ENCODE data around the gene AAK1. TPM values are rescaled to one million over a fixed set of nuclear protein-coding genes. Genes with fewer than 3 reads are reported as not detected.
"Not testable (repeated sequence)": the region's sequence is repeated elsewhere in the genome, so short reads cannot be mapped to it uniquely, and the experiment has no call there.

Gene AAK1
- total and polyA plus RNA-seq, 4 donors: 10.0 to 56.2 (median 27.3) TPM

- no peaks in the 10 kb centered on the region for H3K9me3 ChIP-seq (ENCODE audit: control insufficient read depth in 4 of 4, insufficient read depth in 3 of 4, low read length in 3 of 4)
- H3K4me1 ChIP-seq (ENCODE audit: control insufficient read depth in 5 of 5, insufficient read depth in 5 of 5, low read length in 5 of 5): no peaks in the 10 kb centered on the region
- DNase-seq (no peak), ATAC-seq (ENCODE audit: insufficient read depth, low FRiP score) (no peak)
- no peak overlapping the region for H3K27ac ChIP-seq (ENCODE audit: low read depth in 1 of 2, low read length in 1 of 2)
- no peak overlapping the region for H3K9ac ChIP-seq (ENCODE audit: insufficient read depth in 1 of 2, low read length in 2 of 2)
- H3K4me3 ChIP-seq: no peak overlapping the region
- TF ChIP-seq CTCF (IDR thresholded peaks at IDR 0.05; ENCODE audit: control extremely low read depth, extremely low read depth): no peak
- peaks cover 4 to 12% (median 9%) of the 10 kb centered on the region in 4 donors for H3K36me3 ChIP-seq (ENCODE audit: control insufficient read depth in 4 of 4, insufficient read depth in 4 of 4, low read length in 4 of 4)
- 94 to 97% methylated on average over 6 of the region's 6 CpGs for WGBS, 2 donors
- H3K27me3 ChIP-seq (ENCODE audit: control insufficient read depth in 3 of 3, insufficient read depth in 3 of 3, low read length in 2 of 3): no peaks in the 10 kb centered on the region
Observed at GRCh38 chr2:69429491-69430183, 213.9 kb downstream of the AAK1 start.

GRCh38 chr2:69428981-69429380 is 214.6 kb downstream of the AAK1 start:
- Histone ChIP-seq H3K4me1 (ENCODE audit: control insufficient read depth in 5 of 5, insufficient read depth in 5 of 5, low read length in 5 of 5) (no peaks in the 10 kb centered on the region), H3K9ac (ENCODE audit: insufficient read depth in 1 of 2, low read length in 2 of 2) (no peak overlapping the region), H3K36me3 (ENCODE audit: control insufficient read depth in 4 of 4, insufficient read depth in 4 of 4, low read length in 4 of 4) (peaks cover 4 to 12% (median 9%) of the 10 kb centered on the region in 4 donors), H3K9me3 (ENCODE audit: control insufficient read depth in 4 of 4, insufficient read depth in 3 of 4, low read length in 3 of 4) (no peaks in the 10 kb centered on the region), H3K27me3 (ENCODE audit: control insufficient read depth in 3 of 3, insufficient read depth in 3 of 3, low read length in 2 of 3) (no peaks in the 10 kb centered on the region), H3K4me3 (no peak overlapping the region), H3K27ac (ENCODE audit: low read depth in 1 of 2, low read length in 1 of 2) (no peak overlapping the region)
- no peak for ATAC-seq (ENCODE audit: insufficient read depth, low FRiP score)
- peak in 2 of 3 donors; percentile 18 to 50 for DNase-seq
- 87 to 94% methylated on average over 2 of the region's 2 CpGs for WGBS, 2 donors
- no peak for TF ChIP-seq CTCF (IDR thresholded peaks at IDR 0.05; ENCODE audit: control extremely low read depth, extremely low read depth)

- Histone ChIP-seq H3K4me1 (ENCODE audit: control insufficient read depth in 5 of 5, insufficient read depth in 5 of 5, low read length in 5 of 5) (no peaks in the 10 kb centered on the region), H3K9ac (ENCODE audit: insufficient read depth in 1 of 2, low read length in 2 of 2) (no peak overlapping the region), H3K27me3 (ENCODE audit: control insufficient read depth in 3 of 3, insufficient read depth in 3 of 3, low read length in 2 of 3) (no peaks in the 10 kb centered on the region), H3K27ac (ENCODE audit: low read depth in 1 of 2, low read length in 1 of 2) (no peak overlapping the region), H3K4me3 (no peak overlapping the region), H3K9me3 (ENCODE audit: control insufficient read depth in 4 of 4, insufficient read depth in 3 of 4, low read length in 3 of 4) (no peaks in the 10 kb centered on the region), H3K36me3 (ENCODE audit: control insufficient read depth in 4 of 4, insufficient read depth in 4 of 4, low read length in 4 of 4) (peaks cover 9 to 19% (median 11%) of the 10 kb centered on the region in 4 donors)
- ATAC-seq (ENCODE audit: insufficient read depth, low FRiP score) (no peak), DNase-seq (no peak)
- TF ChIP-seq CTCF (IDR thresholded peaks at IDR 0.05; ENCODE audit: control extremely low read depth, extremely low read depth): no peak
- WGBS, 2 donors: 95 to 96% methylated on average over 2 of the region's 2 CpGs
Observed at GRCh38 chr2:69424419-69424818, 219.1 kb downstream of the AAK1 start.

GRCh38 chr2:69422198-69422597 is 221.3 kb downstream of the AAK1 start:
- H3K36me3 ChIP-seq (ENCODE audit: control insufficient read depth in 4 of 4, insufficient read depth in 4 of 4, low read length in 4 of 4): peaks cover 9 to 24% (median 14%) of the 10 kb centered on the region in 4 donors
- no peaks in the 10 kb centered on the region for H3K4me1 ChIP-seq (ENCODE audit: control insufficient read depth in 5 of 5, insufficient read depth in 5 of 5, low read length in 5 of 5)
- ATAC-seq (ENCODE audit: insufficient read depth, low FRiP score) (no peak), DNase-seq (no peak)
- TF ChIP-seq CTCF (IDR thresholded peaks at IDR 0.05; ENCODE audit: control extremely low read depth, extremely low read depth): no peak
- H3K9me3 ChIP-seq (ENCODE audit: control insufficient read depth in 4 of 4, insufficient read depth in 3 of 4, low read length in 3 of 4): no peaks in the 10 kb centered on the region
- H3K27me3 ChIP-seq (ENCODE audit: control insufficient read depth in 3 of 3, insufficient read depth in 3 of 3, low read length in 2 of 3): no peaks in the 10 kb centered on the region
- H3K9ac ChIP-seq (ENCODE audit: insufficient read depth in 1 of 2, low read length in 2 of 2): no peak overlapping the region
- no peak overlapping the region for H3K27ac ChIP-seq (ENCODE audit: low read depth in 1 of 2, low read length in 1 of 2)
- no peak overlapping the region for H3K4me3 ChIP-seq

- H3K9me3 ChIP-seq (ENCODE audit: control insufficient read depth in 4 of 4, insufficient read depth in 3 of 4, low read length in 3 of 4); H3K27me3 ChIP-seq (ENCODE audit: control insufficient read depth in 3 of 3, insufficient read depth in 3 of 3, low read length in 2 of 3); H3K27ac ChIP-seq (ENCODE audit: low read depth in 1 of 2, low read length in 1 of 2); H3K4me3 ChIP-seq; ATAC-seq (ENCODE audit: insufficient read depth, low FRiP score); H3K4me1 ChIP-seq (ENCODE audit: control insufficient read depth in 5 of 5, insufficient read depth in 5 of 5, low read length in 5 of 5); DNase-seq; H3K9ac ChIP-seq (ENCODE audit: insufficient read depth in 1 of 2, low read length in 2 of 2): not testable (repeated sequence)
- 82 to 88% methylated on average over 7 of the region's 7 CpGs for WGBS, 2 donors
- peaks cover 9 to 24% (median 14%) of the 10 kb centered on the region in 4 donors for H3K36me3 ChIP-seq (ENCODE audit: control insufficient read depth in 4 of 4, insufficient read depth in 4 of 4, low read length in 4 of 4)
Observed at GRCh38 chr2:69419111-69419510, 224.4 kb downstream of the AAK1 start.

Measured in lung (tissue), 12 donors.